ENCODE data around the gene CPA3.

CPA3 gene

GRCh38 chr3:148839805-148840204 lies 25.3 kb upstream of the CPA3 start:
- Histone ChIP-seq H3K36me3 (ENCODE audit: control insufficient read depth, low read depth, low read length) (no peaks in the 10 kb centered on the region), H3K27ac (ENCODE audit: low read length) (no peak overlapping the region), H3K9ac (ENCODE audit: low read length) (no peak overlapping the region), H3K4me3 (ENCODE audit: low read length) (no peak overlapping the region), H3K4me1 (ENCODE audit: control insufficient read depth, low read depth, low read length) (no peaks in the 10 kb centered on the region), H3K27me3 (ENCODE audit: control insufficient read depth, insufficient read depth, low read length) (no peaks in the 10 kb centered on the region), H3K9me3 (ENCODE audit: control insufficient read depth, low read depth, low read length) (no peaks in the 10 kb centered on the region)

- H3K36me3 ChIP-seq (ENCODE audit: control insufficient read depth, low read depth, low read length) = no peaks in the 10 kb centered on the region
- H3K27ac ChIP-seq (ENCODE audit: low read length) = no peak overlapping the region
- no peak overlapping the region for H3K4me3 ChIP-seq (ENCODE audit: low read length)
- H3K4me1 ChIP-seq (ENCODE audit: control insufficient read depth, low read depth, low read length) = no peaks in the 10 kb centered on the region
- H3K9me3 ChIP-seq (ENCODE audit: control insufficient read depth, low read depth, low read length) = no peaks in the 10 kb centered on the region
- H3K9ac ChIP-seq (ENCODE audit: low read length) = no peak overlapping the region
- no peaks in the 10 kb centered on the region for H3K27me3 ChIP-seq (ENCODE audit: control insufficient read depth, insufficient read depth, low read length)
These were observed 24.6 kb upstream of the CPA3 start for GRCh38 chr3:148840451-148840850.

- no peaks in the 10 kb centered on the region for H3K27me3 ChIP-seq (ENCODE audit: control insufficient read depth, insufficient read depth, low read length)
- H3K4me3 ChIP-seq (ENCODE audit: low read length) = no peak overlapping the region
- H3K9ac ChIP-seq (ENCODE audit: low read length) = no peak overlapping the region
- no peaks in the 10 kb centered on the region for H3K36me3 ChIP-seq (ENCODE audit: control insufficient read depth, low read depth, low read length)
- H3K4me1 ChIP-seq (ENCODE audit: control insufficient read depth, low read depth, low read length) = no peaks in the 10 kb centered on the region
- H3K9me3 ChIP-seq (ENCODE audit: control insufficient read depth, low read depth, low read length) = no peaks in the 10 kb centered on the region
- H3K27ac ChIP-seq (ENCODE audit: low read length) = no peak overlapping the region
These were observed 19.2 kb upstream of the CPA3 start for GRCh38 chr3:148845756-148846395.

DNA sequence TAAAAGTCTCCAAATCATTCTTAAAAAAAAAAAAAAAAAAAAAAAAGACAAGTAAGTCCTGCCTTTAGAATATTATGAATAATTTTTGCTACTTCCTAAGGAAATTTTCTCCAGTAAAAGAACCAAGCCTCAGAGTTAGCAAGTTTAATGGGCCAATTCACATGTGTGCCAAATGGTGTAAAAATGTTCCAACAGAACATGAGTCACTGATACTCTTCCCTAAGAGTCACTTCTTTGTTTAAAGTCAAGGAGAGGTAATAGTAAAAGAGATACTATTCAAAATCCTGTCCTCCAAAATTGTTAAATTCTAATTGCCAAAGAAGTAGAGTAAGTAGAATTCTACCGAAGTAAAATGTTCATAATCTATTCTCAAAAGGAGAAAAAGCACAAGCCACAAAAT lies 17.7 kb upstream of the CPA3 start:
- no peaks in the 10 kb centered on the region for H3K36me3 ChIP-seq (ENCODE audit: control insufficient read depth, low read depth, low read length)
- no peaks in the 10 kb centered on the region for H3K4me1 ChIP-seq (ENCODE audit: control insufficient read depth, low read depth, low read length)
- no peak overlapping the region for H3K27ac ChIP-seq (ENCODE audit: low read length)
- H3K27me3 ChIP-seq (ENCODE audit: control insufficient read depth, insufficient read depth, low read length) = no peaks in the 10 kb centered on the region
- H3K9ac ChIP-seq (ENCODE audit: low read length) = no peak overlapping the region
- no peak overlapping the region for H3K4me3 ChIP-seq (ENCODE audit: low read length)
- H3K9me3 ChIP-seq (ENCODE audit: control insufficient read depth, low read depth, low read length) = no peaks in the 10 kb centered on the region

DNA sequence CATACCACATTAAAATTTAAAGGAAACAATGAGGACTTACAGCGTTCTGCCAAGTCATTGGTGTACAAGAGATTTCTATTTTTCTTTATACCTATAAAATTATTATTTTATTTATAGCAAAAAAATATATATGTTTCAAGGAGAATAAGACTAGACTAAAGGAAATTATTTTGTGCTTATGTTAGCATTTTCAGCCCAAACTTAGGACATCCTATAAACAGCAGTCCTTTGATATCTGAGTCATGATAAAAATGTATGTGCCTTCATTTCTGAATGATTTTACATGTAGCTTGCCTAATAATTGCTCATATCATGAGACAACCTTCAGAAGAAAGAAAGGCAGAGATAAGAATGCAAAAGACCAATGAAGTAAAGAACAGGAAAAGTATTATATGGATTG lies 16.7 kb upstream of the CPA3 start:
- H3K27me3 ChIP-seq (ENCODE audit: control insufficient read depth, insufficient read depth, low read length) = no peaks in the 10 kb centered on the region

DNA sequence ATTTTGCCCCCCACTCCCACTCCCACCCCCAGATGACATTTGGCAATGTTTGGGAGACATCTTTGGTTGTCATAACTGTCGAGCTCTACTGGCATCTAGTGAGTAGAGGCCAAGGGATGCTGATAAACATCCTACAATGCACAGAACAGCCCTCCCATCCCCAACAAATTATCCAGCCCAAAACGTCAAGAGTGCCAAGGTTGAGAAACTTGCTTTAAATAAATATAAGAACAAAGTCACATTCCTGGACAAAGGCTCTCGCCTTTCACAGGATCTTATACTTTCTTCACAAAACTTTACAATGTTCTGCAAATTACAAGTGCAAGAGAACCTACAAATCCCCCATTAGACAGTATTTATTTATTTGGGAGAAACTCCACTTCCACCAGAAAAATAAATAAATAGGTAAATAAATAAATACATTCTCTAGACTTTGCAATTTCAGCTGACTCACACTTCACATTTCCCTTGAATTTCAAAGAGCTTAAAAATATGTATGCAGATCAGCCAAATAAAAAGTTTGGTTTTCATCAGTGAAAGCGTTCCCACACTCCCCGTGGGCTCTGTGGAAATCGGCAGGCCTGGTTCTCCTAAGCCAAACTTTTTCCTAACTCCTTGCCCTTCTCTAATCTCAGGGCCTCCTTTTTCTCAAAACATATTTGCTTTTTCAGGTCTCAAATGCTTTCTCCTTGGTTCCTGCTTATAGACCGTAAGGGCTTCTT lies 12.7 kb upstream of the CPA3 start:
- H3K9ac ChIP-seq (ENCODE audit: low read length) = no peak overlapping the region
- no peaks in the 10 kb centered on the region for H3K27me3 ChIP-seq (ENCODE audit: control insufficient read depth, insufficient read depth, low read length)
- H3K4me1 ChIP-seq (ENCODE audit: control insufficient read depth, low read depth, low read length) = no peaks in the 10 kb centered on the region
- no peak overlapping the region for H3K27ac ChIP-seq (ENCODE audit: low read length)
- no peak overlapping the region for H3K4me3 ChIP-seq (ENCODE audit: low read length)
- no peaks in the 10 kb centered on the region for H3K9me3 ChIP-seq (ENCODE audit: control insufficient read depth, low read depth, low read length)
- no peaks in the 10 kb centered on the region for H3K36me3 ChIP-seq (ENCODE audit: control insufficient read depth, low read depth, low read length)

More for the DNA sequence above, 16.7 kb upstream of the CPA3 start:
- H3K27ac ChIP-seq (ENCODE audit: low read length) = no peak overlapping the region
- no peaks in the 10 kb centered on the region for H3K4me1 ChIP-seq (ENCODE audit: control insufficient read depth, low read depth, low read length)
- H3K9me3 ChIP-seq (ENCODE audit: control insufficient read depth, low read depth, low read length) = no peaks in the 10 kb centered on the region
- no peak overlapping the region for H3K4me3 ChIP-seq (ENCODE audit: low read length)
- H3K36me3 ChIP-seq (ENCODE audit: control insufficient read depth, low read depth, low read length) = no peaks in the 10 kb centered on the region
- H3K9ac ChIP-seq (ENCODE audit: low read length) = no peak overlapping the region

- Histone ChIP-seq H3K36me3 (ENCODE audit: control insufficient read depth, low read depth, low read length) (no peaks in the 10 kb centered on the region), H3K9me3 (ENCODE audit: control insufficient read depth, low read depth, low read length) (no peaks in the 10 kb centered on the region), H3K4me3 (ENCODE audit: low read length) (no peak overlapping the region), H3K27me3 (ENCODE audit: control insufficient read depth, insufficient read depth, low read length) (no peaks in the 10 kb centered on the region), H3K4me1 (ENCODE audit: control insufficient read depth, low read depth, low read length) (no peaks in the 10 kb centered on the region), H3K9ac (ENCODE audit: low read length) (no peak overlapping the region), H3K27ac (ENCODE audit: low read length) (no peak overlapping the region)
These were observed 12.0 kb upstream of the CPA3 start for GRCh38 chr3:148853076-148853475.

DNA sequence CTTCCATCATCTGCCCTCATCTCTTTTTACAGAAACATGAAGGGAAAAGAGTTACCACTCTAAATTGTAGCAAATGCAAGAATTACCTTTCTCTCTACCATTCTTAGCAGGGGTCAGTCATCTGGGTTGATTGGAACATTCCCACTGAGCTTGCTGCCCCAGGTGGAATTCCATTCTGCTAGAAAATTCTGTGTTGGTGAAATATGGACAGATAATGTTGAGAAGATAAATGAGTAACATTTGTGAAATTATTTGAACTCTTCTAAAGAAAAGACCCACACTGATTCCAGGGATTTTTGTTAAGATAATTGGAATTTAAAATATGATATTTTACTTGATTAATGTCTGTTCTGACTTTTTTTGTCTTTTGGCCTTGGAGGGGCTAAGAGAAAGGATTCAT lies 11.0 kb upstream of the CPA3 start:
- H3K27ac ChIP-seq (ENCODE audit: low read length) = no peak overlapping the region
- H3K9me3 ChIP-seq (ENCODE audit: control insufficient read depth, low read depth, low read length) = no peaks in the 10 kb centered on the region
- no peaks in the 10 kb centered on the region for H3K27me3 ChIP-seq (ENCODE audit: control insufficient read depth, insufficient read depth, low read length)
- H3K4me1 ChIP-seq (ENCODE audit: control insufficient read depth, low read depth, low read length) = no peaks in the 10 kb centered on the region
- no peak overlapping the region for H3K4me3 ChIP-seq (ENCODE audit: low read length)
- no peaks in the 10 kb centered on the region for H3K36me3 ChIP-seq (ENCODE audit: control insufficient read depth, low read depth, low read length)
- no peak overlapping the region for H3K9ac ChIP-seq (ENCODE audit: low read length)

GRCh38 chr3:148856384-148856783 lies 8.7 kb upstream of the CPA3 start:
- Histone ChIP-seq H3K27ac (ENCODE audit: low read length) (no peak overlapping the region), H3K36me3 (ENCODE audit: control insufficient read depth, low read depth, low read length) (no peaks in the 10 kb centered on the region), H3K9ac (ENCODE audit: low read length) (no peak overlapping the region)

GRCh38 chr3:148857316-148857715 lies 7.8 kb upstream of the CPA3 start:
- Histone ChIP-seq H3K9me3 (ENCODE audit: control insufficient read depth, low read depth, low read length) (no peaks in the 10 kb centered on the region), H3K27me3 (ENCODE audit: control insufficient read depth, insufficient read depth, low read length) (no peaks in the 10 kb centered on the region), H3K4me3 (ENCODE audit: low read length) (no peak overlapping the region), H3K4me1 (ENCODE audit: control insufficient read depth, low read depth, low read length) (no peaks in the 10 kb centered on the region), H3K27ac (ENCODE audit: low read length) (no peak overlapping the region), H3K9ac (ENCODE audit: low read length) (no peak overlapping the region), H3K36me3 (ENCODE audit: control insufficient read depth, low read depth, low read length) (no peaks in the 10 kb centered on the region)

More at GRCh38 chr3:148856384-148856783, 8.7 kb upstream of the CPA3 start:
- no peaks in the 10 kb centered on the region for H3K4me1 ChIP-seq (ENCODE audit: control insufficient read depth, low read depth, low read length)
- no peak overlapping the region for H3K4me3 ChIP-seq (ENCODE audit: low read length)
- no peaks in the 10 kb centered on the region for H3K27me3 ChIP-seq (ENCODE audit: control insufficient read depth, insufficient read depth, low read length)
- H3K9me3 ChIP-seq (ENCODE audit: control insufficient read depth, low read depth, low read length) = no peaks in the 10 kb centered on the region

- H3K9ac ChIP-seq (ENCODE audit: low read length) = no peak overlapping the region
- no peaks in the 10 kb centered on the region for H3K36me3 ChIP-seq (ENCODE audit: control insufficient read depth, low read depth, low read length)
- no peak overlapping the region for H3K4me3 ChIP-seq (ENCODE audit: low read length)
- H3K27me3 ChIP-seq (ENCODE audit: control insufficient read depth, insufficient read depth, low read length) = no peaks in the 10 kb centered on the region
- H3K27ac ChIP-seq (ENCODE audit: low read length) = no peak overlapping the region
- H3K9me3 ChIP-seq (ENCODE audit: control insufficient read depth, low read depth, low read length) = no peaks in the 10 kb centered on the region
- no peaks in the 10 kb centered on the region for H3K4me1 ChIP-seq (ENCODE audit: control insufficient read depth, low read depth, low read length)
These were observed 3.7 kb upstream of the CPA3 start for GRCh38 chr3:148861277-148861869.

- Histone ChIP-seq H3K27me3 (ENCODE audit: control insufficient read depth, insufficient read depth, low read length) (no peaks in the 10 kb centered on the region), H3K4me3 (ENCODE audit: low read length) (no peak overlapping the region), H3K4me1 (ENCODE audit: control insufficient read depth, low read depth, low read length) (no peaks in the 10 kb centered on the region), H3K27ac (ENCODE audit: low read length) (no peak overlapping the region), H3K9ac (ENCODE audit: low read length) (no peak overlapping the region), H3K36me3 (ENCODE audit: control insufficient read depth, low read depth, low read length) (no peaks in the 10 kb centered on the region), H3K9me3 (ENCODE audit: control insufficient read depth, low read depth, low read length) (no peaks in the 10 kb centered on the region)
These were observed 1.8 kb upstream of the CPA3 start for GRCh38 chr3:148863297-148863696.

Measured in iPS-18a (cell line).